K562 (cell line): ENCODE results near the gene LRRC31. TPM values are rescaled to one million over a fixed set of nuclear protein-coding genes. Genes with fewer than 3 reads are reported as not detected.

ENCODE experiments used
- ATAC-seq: fragments of 200-7000 bp; cut with Tn5 transposase; 3 replicates; pipeline ENCODE4 v1.9.1; 2020; ENCODE audit warnings: moderate library complexity
- BruUV-seq: library from RNA; stranded (reverse); fragments of 400-500 nt; replicated peaks from 2 replicates; lab custom pipeline; 2021; lab: Mats Ljungman, UMichigan
- CTCF ChIA-PET: fragments of 300-600 bp; formaldehyde crosslinking; extraction: SDS; loops from one replicate; lab custom pipeline; 2021; ENCODE audit warnings: low intra/inter-chr PET ratio; lab: Yijun Ruan, JAX
- POLR2A ChIA-PET: fragments of 300-600, 350-650 bp; sonication (Branson Sonifier 250); formaldehyde crosslinking; extraction: SDS; loops from one replicate; lab custom pipeline; 2021; ENCODE audit warnings: antibody characterized with exemption, inconsistent platforms; lab: Yijun Ruan, JAX
- DNase-seq, 4 experiments: peaks; one replicate each; pipeline versions ENCODE4 v3.0.0 to v3.0.0-alpha.2; 2011 to 2018; ENCODE audit warnings: low spot score in 3 of 4, mixed read lengths in 3 of 4; ENCODE audit errors: extremely low read depth in 1 of 4
- FAIRE-seq: peaks from 2 replicates; lab custom pipeline; 2011; peaks lifted over from hg19 to GRCh38; lab: Jason Lieb, UNC
- H2AFZ ChIP-seq: 2 replicates; pipeline ENCODE4 v1.6.0; 2011; ENCODE audit warnings: low read depth, low read length, control low read depth, inconsistent platforms
- H3K27ac ChIP-seq: fragments of 200-600 bp; 3 replicates; pipeline ENCODE4 v1.8.0; 2011; ENCODE audit warnings: low read depth, mild to moderate bottlenecking, control low read depth, inconsistent platforms, low read length, moderate library complexity, mixed read lengths; ENCODE audit errors: extremely low read depth
- H3K27me3 ChIP-seq, 2 experiments: fragments of 300-600 bp in 1 of 2; 2 replicates in 1 of 2; 3 replicates in 1 of 2; pipeline versions ENCODE4 v1.6.0 to v1.8.0; 2011; ENCODE audit warnings: inconsistent platforms in 2 of 2, low read length in 2 of 2, mild to moderate bottlenecking in 1 of 2, mixed read lengths in 1 of 2, moderate library complexity in 1 of 2; ENCODE audit not compliant: control insufficient read depth in 2 of 2, insufficient read depth in 2 of 2
- H3K36me3 ChIP-seq: fragments of 300-600 bp; 3 replicates; pipeline ENCODE4 v1.8.0; 2011; ENCODE audit warnings: mild to moderate bottlenecking, low read length, inconsistent platforms; ENCODE audit not compliant: control insufficient read depth, insufficient read depth
- H3K4me1 ChIP-seq, 2 experiments: fragments of 200-600 bp in 1 of 2; replicated peaks in 1 of 2; 2 replicates in 1 of 2; 3 replicates in 1 of 2; pipeline versions ENCODE4 v1.5.1 to v1.8.0; 2011; ENCODE audit warnings: inconsistent platforms in 2 of 2, low read length in 2 of 2, mild to moderate bottlenecking in 1 of 2, mixed read lengths in 1 of 2, moderate library complexity in 1 of 2; ENCODE audit not compliant: control insufficient read depth in 2 of 2, insufficient read depth in 2 of 2
- H3K4me2 ChIP-seq: 2 replicates; pipeline ENCODE4 v1.6.1; 2011; ENCODE audit warnings: low read length, control low read depth, inconsistent platforms, mixed read lengths; ENCODE audit not compliant: insufficient read depth
- H3K4me3 ChIP-seq: fragments of 200-600 bp; sonication (generic), shearing (Covaris generic); 2 replicates; pipeline ENCODE4 v1.5.1; 2016; ENCODE audit warnings: control low read depth, inconsistent platforms
- H3K79me2 ChIP-seq: fragments of 200-600 bp; 3 replicates; pipeline ENCODE4 v1.8.0; 2011; ENCODE audit warnings: low read length, inconsistent platforms; ENCODE audit not compliant: control insufficient read depth, insufficient read depth
- H3K9ac ChIP-seq, 2 experiments: 2 replicates each; pipeline versions ENCODE4 v1.6.0 to v1.6.1; 2011; ENCODE audit warnings: low read depth in 2 of 2, low read length in 2 of 2, control low read depth in 1 of 2, inconsistent platforms in 1 of 2, mild to moderate bottlenecking in 1 of 2, mixed read lengths in 1 of 2; ENCODE audit not compliant: insufficient read depth in 1 of 2
- H3K9me1 ChIP-seq: one replicate; pipeline ENCODE4 v1.6.0; 2011; ENCODE audit warnings: inconsistent platforms, mild to moderate bottlenecking, low read length, moderate library complexity; ENCODE audit not compliant: control insufficient read depth, insufficient read depth
- H3K9me3 ChIP-seq: replicated peaks from 2 replicates; pipeline ENCODE4 v1.5.1; 2011; ENCODE audit warnings: low read depth, low read length, inconsistent platforms; ENCODE audit not compliant: control insufficient read depth, insufficient read depth
- H4K20me1 ChIP-seq: replicated peaks from 2 replicates; pipeline ENCODE4 v1.6.1; 2011; ENCODE audit warnings: low read length, inconsistent platforms, mixed read lengths; ENCODE audit not compliant: control insufficient read depth, insufficient read depth
- C11orf30 ChIP-seq: fragments of 450-650 bp; IDR thresholded peaks from 2 replicates; pipeline ENCODE4 v1.6.1; 2016; ENCODE audit warnings: low read depth, mild to moderate bottlenecking
- CEBPG ChIP-seq, 3 experiments: fragments of 200-800 bp in 1 of 3; sonication (Bioruptor generic) in 1 of 3; sonication (generic) in 1 of 3; formaldehyde crosslinking in 1 of 3; IDR thresholded peaks in 2 of 3; conservative IDR thresholded peaks in 1 of 3; 2 replicates each; pipeline versions ENCODE4 v1.6.1 to v1.8.0; 2016 to 2022; ENCODE audit warnings: missing compliant biosample characterization in 2 of 3, missing genetic modification characterization in 2 of 3, mild to moderate bottlenecking in 1 of 3, missing genetic modification reagents in 1 of 3
- EGR1 ChIP-seq: fragments of 450-650 bp; conservative IDR thresholded peaks from 2 replicates; pipeline ENCODE4 v1.6.1; 2017; ENCODE audit warnings: mild to moderate bottlenecking
- GTF2B ChIP-seq: IDR thresholded peaks from 2 replicates; pipeline ENCODE4 v1.6.1; 2011; ENCODE audit not compliant: insufficient read length; ENCODE audit errors: extremely low read depth
- MLX ChIP-seq, 2 experiments: fragments of 450-650 bp in 1 of 2; sonication (generic) in 1 of 2; formaldehyde crosslinking; conservative IDR thresholded peaks; 2 replicates each; pipeline versions ENCODE4 v1.4.0 to v1.8.1; 2020 to 2022; ENCODE audit warnings: mild to moderate bottlenecking in 1 of 2, missing genetic modification reagents in 1 of 2
- NCOA1 ChIP-seq: fragments of 450-650 bp; IDR thresholded peaks from 2 replicates; pipeline ENCODE4 v1.6.1; 2016; ENCODE audit warnings: low read depth
- SMAD2 ChIP-seq: fragments of 150-350 bp; IDR thresholded peaks from 2 replicates; pipeline ENCODE4 v1.6.1; 2014; ENCODE audit warnings: low read depth, mild to moderate bottlenecking, low read length
- XRCC5 ChIP-seq: fragments of 200-400 bp; formaldehyde crosslinking; IDR thresholded peaks from 2 replicates; pipeline ENCODE4 v1.6.1; 2017; ENCODE audit warnings: low read depth, mild to moderate bottlenecking, low read length
- ZKSCAN1 ChIP-seq: fragments of 150-350 bp; IDR thresholded peaks from 2 replicates; pipeline ENCODE4 v1.6.1; 2016; ENCODE audit warnings: low read depth, low read length
- ZNF175 ChIP-seq: fragments of 200-800 bp; sonication (Bioruptor generic); IDR thresholded peaks from 2 replicates; pipeline ENCODE4 v1.6.1; 2016; ENCODE audit warnings: low read depth, mild to moderate bottlenecking, missing genetic modification characterization, missing compliant biosample characterization
- WGBS: fragments of 100-300 bp; shearing (Covaris generic); methylation state at CpG from one replicate; pipeline ENCODE4 v1.1.6; 2016; ENCODE audit warnings: low coverage, mixed read lengths; ENCODE audit not compliant: insufficient coverage; ENCODE audit errors: missing lambda C conversion rate; 5-methylcytosine and 5-hydroxymethylcytosine counted together
- in situ Hi-C: fragments of 300-500 bp; cut with MboI; formaldehyde crosslinking; loops from 4 replicates; pipeline ENCODE4 v1.15.0; 2018; ENCODE audit warnings: inconsistent platforms, mixed read lengths
- intact Hi-C: fragments of 100-400 bp; cut with micrococcal nuclease; formaldehyde crosslinking; loops from 2 replicates; pipeline ENCODE4 v1.14.2; 2022
- polyA plus RNA-seq, 8 experiments: library from polyadenylated mRNA; depleted of rRNA in 4 of 8; stranded (reverse) in 5 of 8; unstranded in 3 of 8; fragments of >200 nt; fragmentation: Nextera tagmentation in 2 of 8; fragmentation: Illumina TruSeq in 1 of 8; extraction: Ambion mirVana in 2 of 8; extraction: Trizol in 1 of 8; gene quantifications; 2 replicates each; pipeline versions ENCODE4 v1.2.1 to v1.2.3, GENCODE V29; 2011 to 2014; ENCODE audit warnings: inconsistent platforms in 1 of 8, missing spikeins in 1 of 8
- total RNA-seq, 7 experiments: library from RNA; depleted of rRNA in 6 of 7; stranded (reverse); fragments of >200 nt in 6 of 7; fragmentation: Illumina TruSeq in 2 of 7; extraction: Trizol in 2 of 7; gene quantifications; 2 replicates each; pipeline versions ENCODE4 v1.2.1 to v1.2.3, GENCODE V29; 2011 to 2021; ENCODE audit warnings: low replicate concordance in 1 of 7

The LRRC31 gene
- total and polyA plus RNA-seq, 9 of the 15 experiments (the other 6 are each of a cell fraction or from before 2014, with no cell fraction given), result not detected

- in situ Hi-C loops, result no loop called here
- H3K4me2 ChIP-seq, result no peak overlapping the region
- no peaks in the 10 kb centered on the region for H3K9me1 ChIP-seq
- no peaks in the 10 kb centered on the region for H4K20me1 ChIP-seq
- H3K9ac ChIP-seq, result no peak overlapping the region
- DNase-seq, result no peak
- no peak overlapping the region for H3K4me3 ChIP-seq
- ATAC-seq, result no peak
- WGBS, result 42% methylated on average over 3 of the region's 3 CpGs
- CTCF ChIA-PET, result no interaction called here
- TF ChIP-seq ZKSCAN1, result no peak
- TF ChIP-seq CEBPG (CRISPR knock-in tag; IDR thresholded peaks at IDR 0.05), result no peak
- TF ChIP-seq CEBPG (tag; conservative IDR thresholded peaks at IDR 0.05 in 1 of 2, IDR thresholded peaks at IDR 0.05 in 1 of 2), result no peak
- TF ChIP-seq C11orf30, result no peak
- TF ChIP-seq SMAD2, result no peak
- TF ChIP-seq MLX (CRISPR knock-in tag; conservative IDR thresholded peaks at IDR 0.05), result no peak
- no peak for TF ChIP-seq ZNF175 (CRISPR knock-in tag)
- TF ChIP-seq NCOA1, result no peak
- TF ChIP-seq GTF2B, result no peak
- TF ChIP-seq XRCC5, result no peak
- TF ChIP-seq EGR1, result no peak
- TF ChIP-seq, all 486 proteins: peak for 0
- no TSS peak for BruUV-seq
- H3K27me3 ChIP-seq, result no peaks in the 10 kb centered on the region
- intact Hi-C loops, result no loop called here
- no peak overlapping the region for H3K27ac ChIP-seq
- POLR2A ChIA-PET, result no interaction called here
- 0 out of 5 replicates have a peak, but pooled peaks cover 0 to 10% of the 10 kb centered on the region in 2 experiments for H3K4me1 ChIP-seq
- no peaks in the 10 kb centered on the region for H3K79me2 ChIP-seq
- H3K9me3 ChIP-seq, result no peaks in the 10 kb centered on the region
- no peak overlapping the region for H2AFZ ChIP-seq
- no peak for FAIRE-seq
- no peaks in the 10 kb centered on the region for H3K36me3 ChIP-seq
Observed at GRCh38 chr3:169913323-169913722, 43.6 kb upstream of the LRRC31 start.
